ENCODE data around the gene MANEAL.

MANEAL gene

DNA sequence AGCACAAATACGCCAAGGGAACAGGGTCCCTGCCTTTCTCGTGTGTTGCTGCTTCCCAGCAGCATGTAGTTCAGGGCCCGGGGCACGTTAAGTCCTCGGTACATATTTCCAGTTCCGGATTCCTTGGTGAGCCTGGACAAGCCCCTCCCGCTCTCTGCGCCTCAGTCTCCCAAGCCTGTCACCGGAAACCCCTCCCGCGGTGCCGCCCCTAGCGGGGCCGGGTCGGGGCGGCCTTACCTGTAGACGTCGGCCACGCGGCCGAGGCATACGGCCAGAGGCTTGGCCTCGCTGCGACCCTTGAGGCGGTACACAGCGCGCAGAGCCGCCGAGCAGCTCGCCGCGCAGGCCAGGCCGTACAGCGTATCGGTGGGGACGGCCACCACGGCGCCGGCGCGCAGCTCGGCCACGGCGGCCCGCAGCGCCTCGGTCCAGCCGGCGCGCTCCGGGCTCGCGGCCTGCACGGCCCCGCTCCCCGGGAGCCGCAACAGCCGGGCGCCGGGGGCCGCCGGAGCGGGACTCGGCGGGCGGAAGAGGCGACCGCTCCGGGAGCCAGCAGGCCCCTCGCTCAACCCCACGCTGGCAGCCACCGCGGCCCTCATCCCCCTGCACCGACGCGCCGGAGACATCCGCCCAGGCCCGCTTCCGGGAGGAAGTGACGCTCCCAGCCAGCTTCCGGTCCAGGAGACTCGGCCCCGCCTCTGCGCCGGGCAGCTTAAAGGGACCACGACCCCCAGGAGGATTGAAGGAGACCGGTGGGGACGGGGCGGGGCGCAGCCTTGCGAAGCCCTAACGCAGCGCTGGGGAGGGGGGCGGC, 14.1 kb downstream of the MANEAL start, which contains the start of the genes C1orf122 and YRDC:
C1orf122 (plus strand) TSS at position 236 of the 814 bp plus-strand sequence. CDS start 615 bp downstream, outside the sequence.
YRDC (minus strand) TSS at position 654 of the 814 bp plus-strand sequence; CDS start at position 626, 28 bp downstream.
- H3K4me3 Mint-ChIP-seq: peak within 1 kb of the TSS; percentile 89
- no peaks in the 10 kb centered on the region for H3K9me3 Mint-ChIP-seq
- peaks cover 48% of the 10 kb centered on the region for H3K36me3 Mint-ChIP-seq (ENCODE audit: low read depth)
- peaks cover 44% of the 10 kb centered on the region for H3K4me1 Mint-ChIP-seq (ENCODE audit: low read depth)
- H3K27ac Mint-ChIP-seq: peak within 1 kb of the TSS; percentile 94
- H3K27me3 Mint-ChIP-seq: no peaks in the 10 kb centered on the region

DNA sequence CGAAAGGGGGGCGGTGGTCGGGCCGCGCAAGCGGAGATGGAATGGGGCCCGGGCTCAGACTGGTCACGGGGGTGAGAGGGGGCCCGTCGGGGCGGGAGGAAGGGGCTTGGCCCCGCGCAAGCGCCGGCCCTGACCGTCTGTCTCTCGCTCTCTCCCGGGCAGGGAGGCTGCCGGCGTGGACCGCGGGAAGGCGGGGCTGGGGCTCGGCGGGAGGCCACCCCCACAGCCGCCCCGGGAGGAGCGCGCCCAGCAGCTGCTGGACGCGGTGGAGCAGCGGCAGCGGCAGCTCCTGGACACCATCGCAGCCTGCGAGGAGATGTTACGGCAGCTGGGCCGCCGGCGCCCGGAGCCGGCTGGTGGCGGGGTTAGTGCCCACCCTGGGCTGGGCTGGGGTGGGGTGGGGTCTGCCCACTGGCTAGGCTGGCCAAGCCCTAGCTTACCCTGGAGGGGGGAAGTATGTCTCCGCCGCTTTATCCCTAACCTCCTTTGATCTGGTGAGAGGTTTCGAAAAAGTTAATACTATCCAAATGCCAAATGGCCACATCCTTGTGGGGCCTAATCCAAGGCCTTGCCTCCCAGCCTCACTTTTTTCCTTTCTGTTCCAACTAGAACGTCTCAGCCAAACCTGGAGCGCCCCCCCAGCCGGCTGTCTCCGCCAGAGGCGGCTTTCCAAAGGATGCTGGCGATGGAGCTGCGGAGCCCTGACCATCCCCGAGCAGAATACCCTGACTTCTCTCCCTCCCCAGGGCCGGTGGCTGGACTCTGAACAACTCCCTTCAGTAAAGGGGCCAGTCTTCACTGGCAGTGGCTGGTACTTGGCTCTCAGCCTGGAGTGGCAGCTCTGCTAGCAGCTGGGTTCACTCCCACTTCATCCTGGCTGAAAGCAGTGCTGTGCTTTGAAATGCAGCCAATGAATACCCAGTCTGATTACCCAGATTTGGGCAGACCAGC, 15.0 kb downstream of the MANEAL start:
- no peaks in the 10 kb centered on the region for H3K27me3 Mint-ChIP-seq
- peak overlapping the region; percentile 94 for H3K27ac Mint-ChIP-seq
- H3K4me3 Mint-ChIP-seq: peak overlapping the region; percentile 89
- no peaks in the 10 kb centered on the region for H3K9me3 Mint-ChIP-seq
- peaks cover 44% of the 10 kb centered on the region for H3K4me1 Mint-ChIP-seq (ENCODE audit: low read depth)
- H3K36me3 Mint-ChIP-seq (ENCODE audit: low read depth): peaks cover 41% of the 10 kb centered on the region

DNA sequence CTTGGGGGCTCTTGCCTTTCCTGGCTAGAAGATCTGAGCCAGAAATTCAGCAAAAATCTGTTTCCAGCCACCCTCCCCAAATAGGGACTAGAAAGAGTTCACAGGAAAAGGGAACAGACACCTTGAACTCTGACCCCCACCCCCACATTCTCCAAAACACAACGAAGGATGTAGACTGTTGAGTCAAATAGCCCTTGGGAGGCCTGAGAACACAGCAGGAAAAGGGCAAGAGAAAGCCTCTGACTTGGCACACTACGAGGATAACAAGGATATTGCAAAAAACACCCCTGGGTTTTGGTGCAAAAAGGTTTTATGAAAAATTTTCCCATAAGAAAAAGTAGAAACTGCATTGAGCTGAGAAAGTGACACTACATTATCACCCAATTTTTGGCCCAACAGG, 16.3 kb downstream of the MANEAL start:
- Mint-ChIP-seq H3K36me3 (ENCODE audit: low read depth) (peaks cover 39% of the 10 kb centered on the region), H3K4me3 (no peak overlapping the region), H3K27me3 (no peaks in the 10 kb centered on the region), H3K4me1 (ENCODE audit: low read depth) (peaks cover 38% of the 10 kb centered on the region), H3K27ac (no peak overlapping the region), H3K9me3 (no peaks in the 10 kb centered on the region)

DNA sequence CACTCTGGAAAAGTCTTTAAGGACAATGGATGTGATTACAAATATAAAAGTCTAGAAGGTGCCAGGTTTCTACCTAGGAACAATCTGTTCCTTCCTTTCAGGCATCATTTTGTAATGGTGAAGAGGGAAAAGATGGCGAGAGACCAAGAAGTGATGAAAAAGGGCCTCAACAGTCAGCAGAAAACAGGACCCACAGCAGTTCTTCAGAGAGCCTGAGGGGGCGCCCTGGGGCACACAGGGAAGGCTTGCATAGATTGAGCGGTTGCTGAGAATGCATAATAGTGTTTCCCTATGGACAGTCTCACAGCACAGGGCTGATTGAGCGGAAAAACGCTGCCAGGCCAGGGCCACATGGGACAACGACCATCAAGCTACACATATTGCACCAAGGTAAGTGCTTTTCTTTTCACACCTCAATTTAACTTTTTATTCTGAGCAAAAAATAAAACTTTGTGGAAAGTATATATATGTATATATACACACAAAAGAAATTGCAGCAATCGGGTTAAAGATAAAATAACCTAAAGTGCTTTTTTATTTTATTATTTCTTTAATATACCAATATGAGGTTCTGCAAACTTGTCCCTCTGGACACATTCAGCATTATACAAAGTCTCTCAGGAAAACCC, 17.5 kb downstream of the MANEAL start:
- Mint-ChIP-seq H3K36me3 (ENCODE audit: low read depth) (peaks cover 34% of the 10 kb centered on the region), H3K27me3 (no peaks in the 10 kb centered on the region), H3K4me3 (no peak overlapping the region), H3K9me3 (no peaks in the 10 kb centered on the region), H3K4me1 (ENCODE audit: low read depth) (peaks cover 32% of the 10 kb centered on the region), H3K27ac (no peak overlapping the region)

DNA sequence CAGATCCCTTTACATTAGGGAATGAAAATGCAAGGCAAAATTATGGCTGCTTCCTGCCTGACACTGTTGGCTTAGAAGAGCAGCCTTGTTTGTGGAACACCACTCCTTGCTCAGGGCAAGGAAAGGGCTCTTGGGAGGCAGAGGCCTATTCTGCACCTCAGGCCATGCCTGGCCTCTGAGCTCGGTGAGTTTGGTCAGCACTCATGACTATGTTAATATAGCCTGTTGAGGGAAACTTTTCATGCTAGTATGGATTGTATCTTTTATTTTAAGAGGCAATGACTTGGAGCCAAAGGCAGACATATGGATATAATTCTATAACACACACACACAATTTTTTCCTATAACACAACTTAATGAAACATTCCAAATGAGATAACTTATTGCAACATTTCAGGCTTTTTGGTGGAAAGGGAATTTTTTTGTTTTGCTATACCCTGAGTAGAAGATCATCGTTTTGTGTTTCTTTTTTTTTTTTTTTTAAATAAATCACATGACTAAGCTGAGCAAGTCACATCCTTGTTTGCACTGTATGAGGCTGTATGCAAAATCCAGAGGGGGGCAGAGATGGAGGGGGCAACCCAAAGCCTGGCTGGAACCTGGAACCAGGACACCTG, 20.0 kb downstream of the MANEAL start:
- no peaks in the 10 kb centered on the region for H3K9me3 Mint-ChIP-seq
- peaks cover 22% of the 10 kb centered on the region for H3K4me1 Mint-ChIP-seq (ENCODE audit: low read depth)
- H3K36me3 Mint-ChIP-seq (ENCODE audit: low read depth): peaks cover 28% of the 10 kb centered on the region
- H3K4me3 Mint-ChIP-seq: no peak overlapping the region
- H3K27ac Mint-ChIP-seq: no peak overlapping the region
- no peaks in the 10 kb centered on the region for H3K27me3 Mint-ChIP-seq

DNA sequence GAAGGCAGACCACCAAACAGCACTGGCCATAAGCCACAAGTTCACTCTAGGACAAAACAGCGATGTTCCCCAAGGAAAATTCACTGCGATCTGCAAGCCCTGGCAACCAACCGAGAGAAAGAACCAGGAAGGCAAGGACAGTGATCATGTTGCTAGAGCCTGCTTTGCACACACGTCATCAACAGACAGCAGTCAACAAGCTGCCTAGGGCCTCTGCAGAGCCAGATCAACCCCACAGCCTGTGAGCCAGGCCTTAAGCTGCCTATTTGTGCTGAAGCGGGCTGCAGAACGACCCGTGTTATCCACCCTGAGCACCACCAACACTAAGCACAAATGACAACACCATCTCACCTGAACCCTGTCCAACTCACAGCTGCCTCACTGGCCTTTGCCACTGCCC, 20.6 kb downstream of the MANEAL start:
- Mint-ChIP-seq H3K4me3 (no peak overlapping the region), H3K9me3 (no peaks in the 10 kb centered on the region), H3K36me3 (ENCODE audit: low read depth) (peaks cover 28% of the 10 kb centered on the region), H3K27me3 (no peaks in the 10 kb centered on the region), H3K27ac (peak overlapping the region; percentile 67), H3K4me1 (ENCODE audit: low read depth) (peaks cover 16% of the 10 kb centered on the region)

DNA sequence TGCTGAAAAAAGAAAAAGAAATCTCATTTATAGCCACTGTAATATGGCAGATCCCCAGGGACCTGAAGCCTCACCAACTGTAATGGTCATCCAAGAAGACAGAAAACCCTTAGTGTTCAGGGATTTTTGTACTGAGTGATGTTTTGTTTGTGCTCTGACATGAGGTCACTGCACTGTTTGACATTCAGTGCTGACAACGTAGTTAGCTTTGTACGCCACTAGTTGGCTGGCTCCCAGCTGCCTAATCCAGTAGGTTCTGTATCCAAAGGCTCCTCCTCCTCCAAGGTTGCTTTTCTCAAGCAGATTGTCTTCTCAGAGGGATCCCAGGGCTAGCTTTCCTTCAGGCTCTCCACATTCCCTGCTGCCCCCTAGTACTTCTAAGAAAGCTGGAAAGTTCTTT, 23.8 kb downstream of the MANEAL start:
- H3K27ac Mint-ChIP-seq: no peak overlapping the region
- H3K27me3 Mint-ChIP-seq: no peaks in the 10 kb centered on the region
- H3K36me3 Mint-ChIP-seq (ENCODE audit: low read depth): peaks cover 52% of the 10 kb centered on the region
- no peak overlapping the region for H3K4me3 Mint-ChIP-seq
- no peaks in the 10 kb centered on the region for H3K4me1 Mint-ChIP-seq (ENCODE audit: low read depth)
- H3K9me3 Mint-ChIP-seq: no peaks in the 10 kb centered on the region

DNA sequence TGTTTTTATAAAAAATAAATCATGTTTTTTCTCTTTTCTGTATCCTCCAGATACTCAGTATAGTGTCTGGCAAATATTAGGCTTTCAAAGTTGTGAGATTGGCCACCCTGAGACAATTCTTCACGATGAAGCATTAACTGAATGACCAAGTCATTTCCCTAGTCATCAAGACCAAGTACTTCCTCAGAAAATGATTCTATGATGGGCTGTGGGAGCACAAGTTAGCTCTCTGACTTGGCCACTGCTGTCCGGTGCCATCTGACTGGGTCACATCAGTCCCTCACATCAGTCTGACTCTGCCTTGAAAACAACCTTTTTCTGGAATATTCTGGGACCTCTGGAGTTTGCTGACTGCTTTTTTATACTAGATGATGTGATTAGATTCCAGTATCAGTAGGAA, 27.8 kb downstream of the MANEAL start:
- Mint-ChIP-seq H3K4me1 (ENCODE audit: low read depth) (peaks cover 19% of the 10 kb centered on the region), H3K9me3 (no peaks in the 10 kb centered on the region), H3K36me3 (ENCODE audit: low read depth) (peaks cover 59% of the 10 kb centered on the region), H3K27ac (no peak overlapping the region), H3K4me3 (no peak overlapping the region), H3K27me3 (no peaks in the 10 kb centered on the region)

DNA sequence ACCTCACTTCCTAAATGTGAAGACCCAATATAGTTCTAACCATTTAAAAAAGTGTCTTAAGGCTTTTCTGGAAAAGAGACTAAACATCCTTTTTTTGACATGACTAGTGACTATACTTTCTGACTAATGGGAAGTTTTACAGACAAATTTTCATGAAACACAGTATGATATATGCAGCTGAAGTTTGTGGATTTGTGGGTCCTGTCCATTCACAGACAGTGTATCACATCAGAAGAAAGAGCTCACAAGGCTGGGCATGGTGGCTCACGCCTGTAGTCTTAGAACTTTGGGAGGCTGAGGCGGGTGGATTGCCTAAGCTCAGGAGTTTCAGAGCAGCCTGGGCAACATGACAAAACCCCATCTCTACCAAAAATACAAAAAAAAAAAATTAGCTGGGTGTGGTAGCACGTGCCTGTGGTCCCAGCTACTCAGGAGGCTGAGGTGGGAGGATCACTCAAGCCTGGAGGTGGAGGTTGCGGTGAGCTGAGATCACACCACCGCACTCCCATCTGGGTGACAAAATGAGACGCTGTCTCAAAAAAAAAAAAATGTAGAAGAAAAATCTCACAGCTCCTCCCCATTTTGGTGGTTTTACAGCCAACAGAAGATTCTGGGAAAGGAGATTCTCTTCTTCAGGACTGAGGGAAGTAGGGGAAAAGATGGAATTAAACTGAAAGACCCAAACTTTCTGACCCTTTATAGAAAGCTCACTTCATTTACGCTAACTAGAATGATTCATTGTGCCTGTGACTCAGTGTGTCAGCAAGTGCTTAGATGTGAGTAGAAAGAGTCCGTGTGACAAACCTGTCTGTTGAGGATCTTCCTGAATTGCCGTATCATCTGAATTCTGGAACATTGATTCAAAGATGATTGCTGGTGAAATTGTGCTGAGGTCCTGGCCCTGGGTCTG, 29.5 kb downstream of the MANEAL start:
- H3K4me1 Mint-ChIP-seq (ENCODE audit: low read depth): peaks cover 19% of the 10 kb centered on the region

DNA sequence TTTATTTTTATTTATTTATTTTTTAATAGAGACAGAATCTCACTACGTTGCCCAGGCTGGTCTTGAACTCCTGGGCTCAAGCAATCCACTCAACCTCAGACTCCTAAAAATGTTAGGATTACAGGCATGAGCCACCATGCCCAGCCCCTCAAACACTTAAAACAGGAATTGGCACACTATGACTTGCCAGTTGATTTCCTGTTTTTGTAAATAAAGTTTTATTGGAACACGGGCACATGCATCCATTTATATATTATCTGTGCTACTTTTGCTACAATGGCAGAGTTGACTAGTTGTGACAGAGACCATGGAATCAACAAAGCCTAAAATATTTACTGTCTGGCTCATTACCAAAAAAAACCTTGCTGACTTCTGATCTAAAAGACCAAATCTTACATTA, 30.4 kb downstream of the MANEAL start:
- Mint-ChIP-seq H3K4me1 (ENCODE audit: low read depth) (peaks cover 19% of the 10 kb centered on the region), H3K4me3 (no peak overlapping the region), H3K27me3 (no peaks in the 10 kb centered on the region), H3K36me3 (ENCODE audit: low read depth) (peaks cover 68% of the 10 kb centered on the region), H3K9me3 (no peaks in the 10 kb centered on the region), H3K27ac (no peak overlapping the region)

More for the DNA sequence above, 29.5 kb downstream of the MANEAL start:
- H3K9me3 Mint-ChIP-seq: no peaks in the 10 kb centered on the region
- no peak overlapping the region for H3K4me3 Mint-ChIP-seq
- no peaks in the 10 kb centered on the region for H3K27me3 Mint-ChIP-seq
- H3K27ac Mint-ChIP-seq: peak overlapping the region; percentile 75
- peaks cover 65% of the 10 kb centered on the region for H3K36me3 Mint-ChIP-seq (ENCODE audit: low read depth)

DNA sequence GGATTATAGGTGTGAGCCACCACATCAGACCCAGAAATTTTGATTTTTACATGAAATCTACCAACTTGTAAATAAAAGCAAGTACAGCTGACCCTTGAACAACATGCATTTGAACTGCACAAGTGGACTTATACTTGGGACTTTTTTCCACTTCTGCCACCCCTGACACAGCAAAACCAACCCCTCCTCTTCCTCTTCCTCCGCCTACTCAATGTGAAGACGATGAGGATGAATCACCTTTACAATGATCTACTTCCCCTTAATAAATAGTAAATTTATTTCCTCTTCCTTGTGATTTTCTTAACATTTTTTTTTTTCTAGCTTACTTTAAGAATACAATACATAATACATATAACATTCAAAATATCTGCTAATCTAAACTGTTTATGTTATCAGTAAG, 31.9 kb downstream of the MANEAL start:
- H3K27me3 Mint-ChIP-seq: no peaks in the 10 kb centered on the region
- peak overlapping the region; percentile 77 for H3K27ac Mint-ChIP-seq
- H3K4me1 Mint-ChIP-seq (ENCODE audit: low read depth): peaks cover 19% of the 10 kb centered on the region
- H3K9me3 Mint-ChIP-seq: no peaks in the 10 kb centered on the region
- no peak overlapping the region for H3K4me3 Mint-ChIP-seq
- H3K36me3 Mint-ChIP-seq (ENCODE audit: low read depth): peaks cover 70% of the 10 kb centered on the region

DNA sequence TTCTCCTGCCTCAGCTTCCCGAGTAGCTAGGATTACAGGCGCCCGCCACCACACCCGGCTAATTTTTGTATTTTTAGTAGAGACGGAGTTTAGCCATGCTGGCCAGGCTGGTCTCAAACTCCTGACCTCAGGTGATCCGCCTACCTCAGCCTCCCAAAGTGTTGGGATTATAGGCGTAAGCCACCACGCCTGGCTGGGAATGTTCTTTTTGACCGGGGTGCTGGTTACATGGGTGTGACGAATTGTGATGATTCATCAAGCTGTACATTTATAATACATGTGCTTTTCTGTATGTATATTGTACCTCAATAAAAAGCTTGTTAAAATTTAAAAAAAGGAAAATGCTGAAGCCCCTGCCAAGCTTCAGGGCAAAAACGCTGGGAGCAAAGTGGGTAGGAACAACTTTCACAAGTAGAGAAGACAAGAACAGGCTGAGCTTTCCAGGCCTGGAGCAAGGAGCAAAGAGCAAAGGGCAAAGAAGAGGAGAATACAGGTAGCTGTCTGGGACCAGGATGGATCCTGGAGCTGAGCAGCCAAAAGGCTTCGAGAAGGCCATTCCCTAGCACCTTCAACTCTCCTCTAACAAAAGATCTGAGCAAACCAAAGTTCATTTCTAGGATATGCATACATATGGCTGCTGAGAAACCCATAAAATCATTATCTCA, 34.9 kb downstream of the MANEAL start:
- H3K27me3 Mint-ChIP-seq: no peaks in the 10 kb centered on the region
- no peak overlapping the region for H3K27ac Mint-ChIP-seq
- peaks cover 17% of the 10 kb centered on the region for H3K4me1 Mint-ChIP-seq (ENCODE audit: low read depth)
- no peaks in the 10 kb centered on the region for H3K9me3 Mint-ChIP-seq
- peaks cover 68% of the 10 kb centered on the region for H3K36me3 Mint-ChIP-seq (ENCODE audit: low read depth)
- H3K4me3 Mint-ChIP-seq: no peak overlapping the region

DNA sequence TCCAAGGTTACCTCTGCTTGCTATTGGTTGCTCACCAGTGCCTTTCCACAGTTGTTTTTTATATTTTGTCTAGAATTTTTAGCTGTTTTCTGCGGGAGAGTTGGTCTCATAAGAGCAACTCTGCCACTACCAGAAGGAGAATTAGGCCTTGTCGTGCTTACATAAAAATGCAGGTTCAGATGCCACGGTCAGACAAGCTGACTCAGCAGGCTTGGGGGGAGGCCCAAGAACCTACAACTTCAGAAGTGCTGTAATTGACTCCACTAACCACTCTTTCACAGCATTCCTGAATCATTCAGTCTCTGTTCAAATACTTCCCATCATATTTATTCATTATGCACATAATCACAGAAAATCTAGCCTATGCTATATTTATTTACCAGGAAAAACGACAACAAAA, 37.5 kb downstream of the MANEAL start:
- H3K4me1 Mint-ChIP-seq (ENCODE audit: low read depth): peaks cover under 1% of the 10 kb centered on the region
- peak overlapping the region; percentile 13 for H3K27ac Mint-ChIP-seq
- no peaks in the 10 kb centered on the region for H3K27me3 Mint-ChIP-seq
- no peaks in the 10 kb centered on the region for H3K9me3 Mint-ChIP-seq
- H3K4me3 Mint-ChIP-seq: no peak overlapping the region
- H3K36me3 Mint-ChIP-seq (ENCODE audit: low read depth): peaks cover 71% of the 10 kb centered on the region

Data from stimulated activated naive CD8-positive, alpha-beta T cell treated with anti-CD3 and anti-CD28 coated beads, Interleukin-15, Interleukin-2, amounts not matched to agents 100 ng/mL and 50 ng/mL, for 24 hours (primary cell).